GM12892 (cell line): ENCODE measurements around the gene FAM149A.

Source experiments
- POLR2A ChIP-seq: IDR thresholded peaks from 2 replicates; pipeline ENCODE4 v1.6.1; 2011; ENCODE audit warnings: low read depth, low read length, control low read depth
- POLR2AphosphoS5 ChIP-seq: IDR thresholded peaks from 2 replicates; pipeline ENCODE4 v1.6.1; 2011; ENCODE audit warnings: low read depth, low read length, control low read depth
- TAF1 ChIP-seq: IDR thresholded peaks from 2 replicates; pipeline ENCODE4 v1.6.1; 2011; ENCODE audit warnings: low read depth, mild to moderate bottlenecking, control low read depth, low read length, borderline replicate concordance

DNA sequence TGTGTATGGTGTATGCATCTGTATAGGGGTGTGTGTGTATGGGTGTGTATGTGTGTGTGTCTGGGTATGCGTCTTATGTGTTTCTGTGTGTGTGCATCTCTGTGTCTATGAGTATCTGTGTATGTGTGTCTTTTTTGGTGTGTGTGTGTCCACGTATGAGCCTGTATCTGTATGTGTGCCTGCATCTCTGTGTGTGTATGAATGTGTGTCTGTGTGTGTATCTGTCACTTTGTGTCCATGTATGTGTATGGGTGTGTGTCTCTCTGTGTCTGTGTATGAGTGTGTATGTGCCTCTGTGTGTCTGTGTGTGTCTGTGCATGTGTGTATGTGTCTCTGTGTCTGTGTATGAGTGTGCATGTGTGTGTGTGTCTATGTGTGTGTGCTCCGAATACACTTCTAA is 24.3 kb downstream of the FAM149A start:
- TF ChIP-seq POLR2A = no peak
- no peak for TF ChIP-seq POLR2AphosphoS5
- TF ChIP-seq TAF1 = no peak
